Thyroid gland (tissue), 4 donors: ENCODE measurements around the gene C11orf91.

Experiments
- CTCF ChIP-seq, 6 experiments: fragments of 200-600 bp in 3 of 6; fragments of 450-650 bp in 3 of 6; sonication (generic) in 3 of 6; IDR thresholded peaks; one replicate each; pipeline ENCODE4 v1.5.1; 2016 to 2019; ENCODE audit warnings: antibody characterized with exemption in 6 of 6, mild to moderate bottlenecking in 2 of 6, inconsistent platforms in 1 of 6, moderate library complexity in 1 of 6
- POLR2A ChIP-seq, 2 donors: fragments of 450-650 bp; IDR thresholded peaks; one replicate each; pipeline ENCODE4 v1.6.1; 2017; ENCODE audit warnings: antibody characterized with exemption in 2 of 2, mild to moderate bottlenecking in 2 of 2, moderate library complexity in 1 of 2

DNA sequence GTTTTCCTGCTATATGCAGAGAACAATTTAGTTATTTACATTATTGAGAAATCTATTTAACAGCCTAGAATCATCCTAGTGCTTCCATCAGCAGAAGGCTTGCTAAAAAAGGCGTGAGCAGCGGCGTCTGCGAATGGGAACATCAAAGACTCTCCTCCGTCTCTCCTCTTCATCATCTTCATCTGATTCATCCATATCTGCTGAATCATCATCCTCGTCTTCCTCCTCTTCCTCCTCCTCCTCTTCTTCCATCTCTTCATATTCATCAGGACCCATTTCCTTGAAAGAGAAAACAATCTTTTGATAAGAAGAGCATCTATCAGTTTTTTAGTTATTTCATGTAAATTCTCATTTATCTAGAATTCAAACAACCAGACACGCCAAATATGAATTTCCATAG is 41.2 kb upstream of the C11orf91 start:
- TF ChIP-seq POLR2A (IDR thresholded peaks at IDR 0.05) (no peak), CTCF (IDR thresholded peaks at IDR 0.05) (no peak)
